GM18870 (cell line): ENCODE results near the gene PVALEF.

ENCODE experiments used
- ATAC-seq: cut with Tn5 transposase; IDR thresholded peaks from one replicate; pipeline ENCODE4 v1.9.1; 2021; ENCODE audit warnings: moderate library complexity; ENCODE audit not compliant: unreplicated experiment

The PVALEF gene

GRCh38 chr17:81128338-81128737 lies 37.0 kb upstream of the PVALEF start:
- ATAC-seq: no peak

GRCh38 chr17:81128774-81129173 lies 36.5 kb upstream of the PVALEF start:
- no peak for ATAC-seq

DNA sequence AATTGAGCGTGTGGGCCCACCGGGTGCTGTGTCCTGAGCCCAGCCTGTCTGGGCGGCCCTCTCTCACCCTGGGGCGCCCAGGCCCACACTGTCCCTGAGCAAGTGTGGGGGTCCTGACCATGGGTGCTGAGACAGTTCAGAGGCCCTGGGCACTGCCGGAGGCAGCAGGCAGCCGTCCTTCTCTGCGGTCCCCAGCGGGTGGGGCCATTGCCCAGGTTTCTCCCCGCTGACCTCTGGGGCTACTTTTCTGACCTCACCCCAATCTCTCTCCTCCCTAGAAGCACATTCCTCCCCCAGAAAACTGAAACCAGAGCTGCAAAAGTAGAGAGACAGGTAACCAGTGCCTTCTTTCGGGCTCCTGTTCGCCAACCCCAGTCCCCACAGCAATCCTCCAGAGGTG lies 36.0 kb upstream of the PVALEF start:
- no peak for ATAC-seq

- no peak for ATAC-seq
These were observed 35.5 kb upstream of the PVALEF start for GRCh38 chr17:81129711-81130367.

DNA sequence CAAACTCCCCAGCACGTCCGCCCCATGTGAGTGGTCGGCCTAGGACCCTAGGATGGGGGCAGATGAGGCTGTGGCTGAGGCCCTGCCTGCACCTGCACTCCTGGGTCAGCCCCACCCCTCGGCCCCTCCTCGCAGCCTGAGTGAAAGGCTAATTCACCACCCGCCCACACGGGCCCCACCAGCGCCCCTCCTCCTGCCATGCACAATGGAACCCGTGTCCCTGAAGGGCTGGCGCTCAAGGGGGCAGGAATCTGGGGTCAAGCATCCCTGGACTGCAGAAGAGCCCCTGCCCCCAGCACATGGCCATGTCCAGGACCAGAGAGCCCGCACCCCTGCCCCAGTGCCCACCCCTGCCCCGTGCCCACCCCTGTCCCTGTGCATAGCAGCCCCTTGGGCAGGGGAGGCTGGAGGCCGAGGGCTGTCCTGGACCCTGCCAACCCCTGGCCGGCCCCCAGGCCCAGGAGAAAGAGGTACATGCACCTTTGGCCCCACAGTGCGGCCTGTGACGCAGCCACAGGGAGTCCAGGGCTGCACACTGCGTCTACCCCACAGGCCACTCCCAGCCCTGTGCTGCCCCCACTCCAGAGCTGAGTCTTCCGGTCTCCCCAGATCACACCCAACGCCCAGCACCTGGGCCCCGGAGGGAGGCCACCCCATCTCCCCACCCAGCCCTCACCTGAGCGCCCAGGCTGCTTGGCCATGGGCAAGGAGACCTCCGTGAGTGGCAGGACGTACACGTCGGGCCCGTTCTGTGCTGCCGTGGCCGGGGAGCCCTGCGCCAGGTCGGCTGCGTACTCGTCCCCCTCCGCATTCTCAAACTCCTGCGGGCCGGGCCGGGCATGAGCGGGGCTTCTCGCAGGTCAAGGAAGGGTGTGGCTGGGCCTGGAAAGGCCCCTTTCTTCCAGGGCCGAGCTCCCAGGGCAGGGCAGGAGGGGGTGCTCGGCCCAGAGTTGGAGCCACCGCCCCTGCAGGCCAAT lies 34.6 kb upstream of the PVALEF start:
- ATAC-seq: no peak

GRCh38 chr17:81131486-81132196 lies 33.7 kb upstream of the PVALEF start:
- no peak for ATAC-seq

GRCh38 chr17:81132197-81132540 lies 33.1 kb upstream of the PVALEF start:
- no peak for ATAC-seq

- ATAC-seq: no peak
These were observed 32.3 kb upstream of the PVALEF start for GRCh38 chr17:81132770-81133723.

DNA sequence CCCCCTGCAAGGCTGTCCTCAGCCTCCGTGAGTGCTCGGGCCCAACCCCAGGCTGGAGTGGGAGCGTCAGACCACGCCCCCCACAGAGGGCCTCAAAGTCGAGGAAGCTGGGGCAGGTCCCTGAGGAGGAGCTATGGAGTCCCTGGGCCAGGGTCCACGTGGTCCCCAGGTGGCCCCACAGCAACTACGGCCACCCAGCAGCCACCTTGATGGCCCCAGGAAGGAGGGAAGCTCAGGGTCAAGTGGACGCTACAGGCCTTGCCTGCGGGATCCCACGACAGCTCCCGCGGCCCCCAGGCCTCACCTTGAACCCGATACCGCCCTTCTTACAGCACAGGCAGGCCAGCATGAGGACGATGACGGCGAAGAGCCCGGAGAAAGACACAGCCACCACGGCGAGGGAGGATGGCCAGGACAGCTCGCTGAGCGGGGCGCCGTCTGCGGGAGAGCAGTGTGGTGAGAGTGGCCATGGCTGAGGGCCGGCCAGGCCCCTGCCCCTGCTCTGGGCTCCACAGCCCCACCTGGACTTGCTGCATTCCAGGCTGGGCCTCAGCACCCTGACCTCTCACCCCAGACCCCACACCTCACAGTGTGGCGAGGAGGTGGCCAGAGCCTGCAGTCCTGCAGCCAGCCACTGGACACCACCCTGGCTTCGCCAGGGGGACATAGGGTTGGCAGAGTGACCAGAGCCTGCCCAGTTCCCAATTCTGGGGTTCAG lies 31.1 kb upstream of the PVALEF start:
- no peak for ATAC-seq

- ATAC-seq: no peak
These were observed 29.6 kb upstream of the PVALEF start for GRCh38 chr17:81135505-81136278.

GRCh38 chr17:81136366-81136765 lies 28.9 kb upstream of the PVALEF start:
- ATAC-seq: no peak

- ATAC-seq: no peak
These were observed 28.1 kb upstream of the PVALEF start for GRCh38 chr17:81137248-81137647.

DNA sequence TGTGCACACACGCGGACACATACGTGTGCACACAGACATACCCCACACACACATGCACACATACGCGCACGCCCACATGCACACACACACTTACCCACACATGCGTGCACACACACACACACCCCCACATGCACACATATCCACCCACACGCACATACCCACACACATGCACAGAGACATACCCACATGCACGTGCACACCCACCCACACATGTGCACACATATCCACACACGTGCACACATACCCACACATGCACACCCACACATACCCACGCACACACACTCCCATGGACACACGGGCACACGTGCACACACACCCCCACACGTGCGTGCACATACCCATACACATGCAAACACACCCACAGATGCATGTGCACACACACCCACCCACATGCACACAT lies 27.2 kb upstream of the PVALEF start:
- no peak for ATAC-seq

DNA sequence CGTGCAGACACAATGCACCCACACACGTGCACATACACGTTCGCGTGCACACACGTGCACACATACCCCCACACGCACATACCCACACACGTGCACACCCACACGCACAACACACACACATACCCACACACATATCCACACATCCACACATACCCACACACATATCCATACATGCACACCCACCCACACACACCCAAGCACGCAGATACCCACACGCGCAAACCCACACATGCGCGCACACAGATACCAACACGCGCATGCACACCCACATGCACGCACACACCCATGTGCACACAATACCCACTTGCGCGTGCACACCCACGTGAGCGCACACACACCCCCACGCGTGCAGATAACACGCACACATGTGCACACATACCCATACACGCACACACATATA lies 26.8 kb upstream of the PVALEF start:
- no peak for ATAC-seq

- ATAC-seq: no peak
These were observed 25.9 kb upstream of the PVALEF start for GRCh38 chr17:81139428-81139827.

- ATAC-seq: no peak
These were observed 25.3 kb upstream of the PVALEF start for GRCh38 chr17:81140018-81140417.

DNA sequence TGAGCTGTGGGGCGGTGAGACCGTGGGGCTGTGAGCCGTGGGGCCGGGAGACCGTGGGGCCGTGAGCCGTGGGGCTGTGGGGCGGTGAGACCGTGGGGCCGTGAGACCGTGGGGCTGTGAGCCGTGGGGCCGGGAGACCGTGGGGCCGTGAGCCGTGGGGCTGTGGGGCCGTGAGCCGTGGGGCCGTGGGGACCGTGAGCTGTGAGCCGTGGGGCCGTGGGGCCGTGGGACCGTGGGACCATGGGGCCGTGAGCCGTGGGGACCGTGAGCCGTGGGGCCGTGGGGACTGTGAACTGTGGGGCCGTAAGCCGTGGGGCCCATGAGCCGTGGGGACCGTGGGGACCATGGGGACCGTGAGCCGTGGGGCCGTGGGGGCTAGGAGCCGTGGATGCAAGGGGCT lies 24.6 kb upstream of the PVALEF start:
- no peak for ATAC-seq

DNA sequence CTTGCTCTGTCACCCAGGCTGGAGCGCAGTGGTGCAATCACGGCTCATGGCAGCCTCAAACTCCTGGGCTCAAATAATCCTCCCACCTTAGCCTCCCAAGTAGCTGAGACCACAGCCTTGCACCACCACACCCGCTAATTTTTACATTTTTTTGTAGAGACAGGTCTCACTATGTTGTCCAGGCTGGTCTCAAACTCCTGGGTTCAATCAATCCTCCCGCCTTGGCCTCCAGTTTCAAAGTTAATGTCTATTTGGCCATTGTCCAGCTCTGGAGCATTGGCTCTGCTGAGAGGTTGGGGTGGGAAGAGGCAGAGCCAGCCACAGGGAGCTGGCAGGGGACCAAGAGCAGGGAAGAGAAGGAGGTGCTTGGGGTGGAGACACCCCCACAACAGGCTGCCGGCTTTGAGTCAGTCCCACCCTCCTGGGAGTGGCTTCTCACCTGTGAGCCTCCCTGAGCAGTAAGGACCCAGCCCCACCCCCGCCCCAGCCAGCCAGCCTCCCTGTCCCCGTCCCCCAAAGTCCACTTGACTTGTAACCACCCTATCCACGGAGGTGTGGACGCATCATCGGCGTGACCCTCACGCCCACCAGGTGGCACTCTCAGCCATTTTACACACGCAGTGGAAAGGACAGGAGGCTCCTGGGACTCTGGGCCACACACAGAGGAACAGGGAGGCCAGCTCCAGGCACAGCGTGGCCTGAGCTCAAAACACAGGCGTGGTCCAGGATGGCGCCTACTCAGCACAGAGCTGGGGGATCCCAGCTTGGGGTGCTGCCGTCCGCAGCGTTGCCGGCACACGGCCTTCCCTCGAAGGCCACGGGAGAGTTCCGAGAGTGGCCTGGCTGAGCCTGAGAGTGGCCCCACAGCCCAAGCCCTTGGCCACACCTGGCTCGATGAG lies 22.8 kb upstream of the PVALEF start:
- ATAC-seq: no peak
